Middle frontal gyrus (tissue), 1 donor: ENCODE data around the gene SNX15.
"Not testable (repeated sequence)": the region's sequence is repeated elsewhere in the genome, so short reads cannot be mapped to it uniquely, and the experiment has no call there.

ENCODE experiments used
- DNase-seq: peaks from one replicate; pipeline ENCODE4 v3.0.0-alpha.2; 2015; ENCODE audit warnings: low spot score; ENCODE audit errors: extremely low spot score

Gene SNX15, protein sequence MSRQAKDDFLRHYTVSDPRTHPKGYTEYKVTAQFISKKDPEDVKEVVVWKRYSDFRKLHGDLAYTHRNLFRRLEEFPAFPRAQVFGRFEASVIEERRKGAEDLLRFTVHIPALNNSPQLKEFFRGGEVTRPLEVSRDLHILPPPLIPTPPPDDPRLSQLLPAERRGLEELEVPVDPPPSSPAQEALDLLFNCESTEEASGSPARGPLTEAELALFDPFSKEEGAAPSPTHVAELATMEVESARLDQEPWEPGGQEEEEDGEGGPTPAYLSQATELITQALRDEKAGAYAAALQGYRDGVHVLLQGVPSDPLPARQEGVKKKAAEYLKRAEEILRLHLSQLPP

DNA sequence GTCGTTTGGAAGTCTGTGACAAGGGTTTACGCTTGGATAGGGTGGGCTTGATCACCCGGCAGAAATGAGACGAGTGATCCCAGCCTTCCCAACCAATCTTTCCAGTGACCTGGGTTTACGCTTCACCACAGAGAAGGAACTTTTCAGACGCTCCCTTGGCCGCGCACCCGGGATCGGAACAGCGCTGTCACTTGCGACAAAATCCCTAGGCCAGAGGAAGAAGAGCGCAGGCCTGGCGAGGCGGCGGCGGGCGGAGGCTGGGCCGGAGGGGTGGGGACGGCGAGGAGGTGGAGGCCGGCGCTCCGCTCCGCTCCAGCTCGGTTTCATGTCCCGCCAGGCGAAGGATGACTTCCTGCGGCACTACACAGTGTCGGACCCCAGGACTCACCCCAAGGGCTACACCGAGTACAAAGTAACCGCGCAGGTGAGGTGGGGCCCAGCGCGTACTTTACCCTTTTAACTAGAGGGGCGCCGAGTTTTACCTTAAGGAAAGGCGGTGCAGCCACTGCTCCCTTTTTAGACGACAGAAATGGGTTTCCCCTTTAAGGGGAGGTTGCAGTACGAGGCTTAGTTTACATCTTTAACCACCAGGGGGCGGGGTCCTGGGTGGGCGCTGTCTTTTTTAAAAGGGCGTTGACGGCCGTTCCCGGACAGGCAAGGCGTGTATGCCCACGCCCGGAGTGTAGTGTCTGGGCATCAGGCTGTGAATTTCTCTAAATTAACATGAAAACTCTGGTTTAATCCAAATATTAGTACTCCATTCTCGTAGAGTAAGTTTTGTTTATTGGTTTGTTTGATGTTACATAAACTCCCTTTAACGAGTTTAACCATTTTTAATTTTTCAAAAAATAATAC lies at the start of gene SNX15:
Gene SNX15 (plus strand): TSS at position 227 of the 855 bp plus-strand sequence. CDS start 99 bp downstream, at position 326.
- peak; percentile 91 for DNase-seq

DNA sequence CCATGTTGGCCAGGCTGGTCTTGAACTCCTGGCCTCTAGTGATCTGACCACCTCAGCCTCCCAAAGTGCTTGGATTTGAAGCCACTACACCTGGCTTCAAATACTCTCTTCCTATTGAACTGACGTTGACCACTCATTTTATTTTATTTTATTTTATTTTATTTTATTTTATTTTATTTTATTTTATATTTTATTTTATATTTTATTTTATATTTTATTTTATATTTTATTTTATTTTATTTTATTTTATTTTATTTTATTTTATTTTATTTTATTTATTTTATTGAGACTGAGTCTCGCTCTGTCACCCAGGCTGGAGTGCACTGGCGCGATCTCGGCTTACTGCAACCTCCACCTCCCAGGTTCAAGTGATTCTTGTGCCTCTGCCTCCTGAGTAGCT lies 43.9 kb upstream of the SNX15 start:
- DNase-seq, result not testable (repeated sequence)

DNA sequence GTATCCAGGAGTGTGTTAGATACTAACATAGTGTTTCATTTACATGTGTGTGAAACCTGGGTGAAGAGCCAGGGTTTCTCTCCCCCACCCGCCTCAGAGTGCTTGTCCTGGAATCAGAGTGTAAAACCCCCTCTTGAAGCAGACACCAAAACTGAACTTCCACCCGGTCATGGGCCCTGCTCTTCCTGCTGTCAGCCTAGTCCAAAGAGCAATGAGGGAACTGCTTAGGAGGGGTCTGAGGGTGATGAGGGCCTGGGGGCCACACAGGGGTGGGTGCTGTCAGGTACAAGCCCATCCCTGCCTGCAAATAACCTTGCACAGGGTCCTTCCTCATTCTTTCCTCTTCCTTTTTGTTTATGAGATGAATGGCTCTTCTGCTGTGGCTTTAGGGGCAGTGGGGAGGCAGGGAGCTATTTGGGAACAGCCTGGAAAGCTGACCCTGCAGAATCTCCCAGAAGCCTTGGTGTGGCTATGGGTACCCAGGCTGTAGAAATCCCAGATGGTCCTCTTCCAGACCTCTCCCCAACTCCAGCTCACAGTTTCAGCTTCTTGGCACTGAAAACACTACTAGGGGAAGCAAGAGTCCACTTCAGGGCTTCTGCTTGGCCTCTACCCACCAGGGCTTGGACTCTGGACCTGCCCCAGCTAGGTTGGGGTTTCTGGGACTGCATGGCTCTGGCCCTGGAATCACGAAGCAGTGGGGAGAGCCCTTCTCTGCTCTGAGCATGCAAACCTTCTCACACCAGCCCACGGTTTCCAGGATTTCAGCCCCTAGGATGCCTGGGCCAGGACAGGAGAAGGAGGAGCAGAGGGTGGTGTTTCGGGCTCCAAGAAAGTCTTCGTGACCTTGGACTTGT lies 39.0 kb upstream of the SNX15 start:
- no peak for DNase-seq

DNA sequence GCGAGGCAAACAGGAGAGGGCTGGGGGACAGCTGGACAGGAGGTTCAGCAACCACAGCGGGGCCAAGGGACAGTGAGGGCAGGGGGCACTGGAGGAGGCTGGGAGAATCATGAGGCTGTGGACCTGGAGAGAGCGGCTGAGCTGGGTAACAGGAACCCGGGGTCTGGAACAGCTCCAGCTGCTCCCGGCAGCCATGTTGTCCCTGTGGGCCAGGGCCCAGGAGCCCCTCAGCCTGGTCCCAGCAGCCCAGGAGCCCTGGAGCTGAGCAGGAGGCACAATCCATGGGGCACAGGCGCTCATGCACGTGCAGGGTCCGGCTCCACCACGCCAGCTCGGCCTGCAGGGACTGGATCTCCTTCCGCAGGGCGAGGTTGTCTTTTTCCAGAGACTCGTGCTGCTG lies 37.8 kb upstream of the SNX15 start:
- no peak for DNase-seq

DNA sequence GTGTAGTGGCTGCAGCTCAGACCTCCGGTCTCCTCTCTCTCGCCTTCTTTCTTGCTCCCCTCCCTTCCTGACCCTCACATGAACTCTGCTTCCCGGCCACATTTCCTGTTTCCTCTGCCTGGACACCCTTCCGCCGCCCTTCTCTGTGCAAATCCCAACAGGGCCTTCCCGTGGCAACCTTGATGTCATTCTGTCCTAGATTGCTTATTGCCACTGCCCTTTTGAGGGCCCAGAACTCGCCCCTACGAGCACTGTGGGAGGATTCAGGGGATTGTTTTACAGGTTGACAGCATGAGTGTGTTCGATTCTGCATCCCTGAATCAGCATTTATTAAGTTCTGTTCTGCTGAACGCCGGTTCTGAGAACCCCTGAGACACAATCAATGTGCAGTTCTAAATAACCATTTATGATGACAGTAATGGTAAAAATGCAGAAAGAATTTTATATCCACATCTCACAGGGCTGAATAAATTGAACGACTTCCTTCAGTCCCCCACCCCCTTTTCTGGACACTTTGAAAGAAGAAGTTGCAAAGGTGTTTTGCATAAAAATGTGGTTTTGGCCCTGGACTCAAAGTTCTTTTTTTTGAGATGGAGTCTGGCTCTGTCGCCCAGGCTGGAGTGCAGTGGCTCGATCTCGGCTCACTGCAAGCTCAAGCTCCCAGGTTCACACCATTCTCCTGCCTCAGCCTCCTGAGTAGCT lies 36.9 kb upstream of the SNX15 start:
- no peak for DNase-seq

DNA sequence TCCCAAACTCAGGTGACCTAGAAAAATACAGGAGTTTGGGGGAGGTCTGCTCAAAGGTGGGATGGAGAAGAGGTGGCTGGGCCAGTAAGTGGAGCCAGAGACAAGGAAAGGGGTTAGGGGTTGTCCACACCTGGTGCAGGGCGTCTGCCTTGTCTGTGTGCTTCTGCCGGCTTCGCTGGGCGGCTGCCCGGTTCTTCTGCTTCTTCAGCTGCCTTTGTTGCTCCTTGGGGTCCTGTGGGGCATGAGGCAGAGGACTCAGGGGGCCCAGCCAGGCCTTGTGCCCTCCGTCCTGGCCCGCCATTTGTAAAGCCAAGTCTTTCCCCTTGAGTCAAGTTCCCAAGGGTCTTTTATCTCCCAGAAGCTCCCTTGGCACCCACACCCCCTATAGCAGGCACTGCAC lies 32.9 kb upstream of the SNX15 start:
- no peak for DNase-seq

DNA sequence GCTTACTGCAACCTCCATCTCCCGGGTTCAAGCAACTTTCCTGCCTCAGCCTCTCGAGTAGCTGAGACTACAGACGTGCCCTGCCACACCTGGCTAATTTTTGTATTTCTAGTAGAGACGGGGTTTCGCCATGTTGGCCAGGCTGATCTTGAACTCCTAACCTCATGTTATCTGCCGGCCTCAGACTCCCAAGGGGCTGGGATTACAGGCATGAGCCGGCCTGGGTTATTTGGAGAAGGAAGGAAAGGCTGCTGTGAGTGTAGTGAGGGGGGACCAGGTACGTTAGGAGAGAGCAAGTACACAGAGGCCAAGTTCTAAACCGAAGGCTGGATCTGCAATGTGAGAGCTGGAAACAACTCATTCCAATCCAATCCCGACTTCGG lies 30.9 kb upstream of the SNX15 start:
- no peak for DNase-seq

DNA sequence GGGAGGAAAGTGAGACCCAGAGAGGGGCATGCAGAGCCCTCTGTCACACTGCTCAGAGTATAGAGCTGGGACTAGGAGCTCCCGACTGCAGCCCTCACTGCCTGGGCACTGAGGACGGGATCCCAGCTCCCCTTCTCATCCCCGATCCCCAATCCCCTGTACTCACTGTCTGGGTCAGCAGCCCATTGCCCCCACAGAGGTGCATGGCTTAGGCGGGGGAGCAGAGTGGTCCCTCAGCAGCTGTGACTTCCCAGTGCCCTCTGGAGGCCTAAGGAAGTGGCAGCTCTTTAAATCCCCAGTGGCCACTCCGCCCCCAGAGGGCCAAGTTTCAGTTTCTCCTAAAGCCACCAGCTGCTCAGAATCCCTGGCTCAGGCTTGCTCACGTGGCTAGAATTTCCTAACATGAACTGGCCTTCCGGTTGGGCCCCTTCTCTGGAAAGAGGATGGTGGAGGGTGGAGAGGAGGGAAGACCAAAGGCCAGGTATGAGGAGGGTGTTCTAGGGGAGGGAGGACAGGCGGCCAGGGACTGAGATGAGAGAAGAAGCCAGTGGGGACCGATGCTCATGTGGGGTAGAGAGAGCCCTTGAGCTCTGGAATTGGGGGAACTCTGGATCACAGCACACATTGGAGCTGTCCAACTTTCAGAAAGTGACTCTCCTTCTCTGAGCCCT lies 30.4 kb upstream of the SNX15 start, which contains the start of gene BATF2:
Gene BATF2 (minus strand): TSS at position 262 of the 671 bp plus-strand sequence. CDS start 57 bp downstream, at position 205.
- DNase-seq, result no peak

DNA sequence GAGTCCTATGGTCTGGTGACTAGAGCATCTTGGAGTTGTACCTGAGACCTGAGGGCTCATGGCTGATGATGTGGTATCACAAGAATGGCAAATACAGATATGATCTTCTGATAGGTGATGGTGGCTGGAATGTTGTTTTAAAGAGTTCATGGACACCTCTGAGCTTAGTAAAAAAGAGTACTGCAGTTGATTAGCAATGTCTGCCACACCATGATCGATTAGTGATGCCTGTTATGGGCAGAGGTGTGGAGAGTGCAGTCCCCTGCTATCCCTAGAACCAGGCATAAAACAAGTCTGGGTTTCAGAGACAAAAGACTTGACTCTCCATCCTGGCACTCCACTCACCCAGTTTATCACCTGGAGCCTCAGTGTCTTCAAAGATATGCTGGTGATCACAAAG lies 29.1 kb upstream of the SNX15 start:
- DNase-seq, result no peak

DNA sequence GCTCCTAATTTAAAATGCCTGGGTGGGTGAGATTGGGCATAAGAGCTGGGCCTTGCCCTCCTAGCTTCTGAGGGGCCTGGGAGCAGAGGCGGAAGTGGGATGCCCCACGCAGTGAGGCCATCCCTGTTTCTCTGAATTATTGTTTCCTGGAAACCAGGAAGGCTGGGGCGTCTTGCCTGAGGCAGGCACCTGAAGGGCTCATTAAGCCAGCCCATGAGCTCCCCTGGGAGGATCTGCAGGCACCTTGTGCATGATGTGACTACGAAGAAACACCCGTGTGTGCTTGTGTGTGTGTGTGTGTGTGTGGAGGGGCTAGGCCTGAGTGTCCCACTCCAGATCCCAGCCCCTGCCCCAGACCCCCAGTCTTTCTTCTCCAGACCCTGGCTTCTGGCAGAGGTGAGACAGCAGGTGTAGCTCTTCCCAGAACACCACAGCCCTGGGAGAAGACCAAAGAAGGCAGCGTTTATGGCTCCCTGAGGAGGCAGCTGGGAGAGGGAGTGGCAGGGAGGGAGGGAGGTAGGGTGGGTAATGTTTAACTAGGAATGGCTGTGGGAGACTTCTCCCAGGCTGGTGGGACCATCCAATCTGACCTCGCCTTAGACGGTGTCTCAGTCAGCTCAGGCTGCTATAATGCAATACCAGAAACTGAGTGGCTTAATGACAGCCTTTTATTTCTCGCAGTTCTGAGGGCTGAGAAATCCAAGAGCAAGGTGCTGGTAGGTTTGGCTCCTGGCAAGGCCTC lies 28.4 kb upstream of the SNX15 start:
- DNase-seq, result no peak

DNA sequence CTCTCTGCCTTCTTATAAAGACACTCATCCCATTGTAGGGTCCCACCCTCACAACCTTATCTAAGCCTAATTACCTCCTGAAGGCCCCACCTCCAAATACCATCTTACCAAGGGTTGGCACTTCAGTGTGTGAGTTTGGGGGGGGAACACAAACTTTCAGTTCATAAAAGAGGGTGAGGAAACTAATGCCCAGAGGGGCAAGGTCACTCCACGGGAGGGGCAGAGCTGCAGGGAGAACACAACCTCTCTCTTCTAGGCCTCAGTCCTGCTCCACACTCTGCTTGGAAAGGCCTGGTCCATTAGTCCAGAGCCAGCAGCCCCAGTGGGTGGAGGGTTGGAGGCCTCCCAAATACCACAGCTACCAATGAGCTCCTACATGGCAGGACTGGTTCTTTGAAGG lies 27.8 kb upstream of the SNX15 start:
- DNase-seq, result no peak

DNA sequence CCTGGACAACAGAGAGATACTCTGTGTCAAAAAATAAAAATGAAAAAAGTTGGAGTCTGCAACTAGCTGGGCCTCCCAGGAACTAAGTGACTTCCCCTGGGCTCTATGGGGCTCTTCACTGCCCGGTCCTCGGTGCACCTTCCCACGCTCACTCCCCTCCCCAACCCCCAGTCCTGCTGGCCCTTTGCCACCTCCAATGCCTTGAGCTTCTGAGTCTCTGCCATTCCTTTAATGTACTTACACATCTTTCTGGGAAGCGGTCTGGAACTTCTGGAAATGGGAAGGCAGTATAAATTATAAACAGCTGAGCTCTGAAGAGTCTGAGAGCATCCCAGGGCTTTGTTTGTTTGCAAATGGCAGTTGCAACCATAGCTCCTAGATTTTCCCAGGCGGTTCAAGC lies 24.5 kb upstream of the SNX15 start:
- DNase-seq, result no peak

DNA sequence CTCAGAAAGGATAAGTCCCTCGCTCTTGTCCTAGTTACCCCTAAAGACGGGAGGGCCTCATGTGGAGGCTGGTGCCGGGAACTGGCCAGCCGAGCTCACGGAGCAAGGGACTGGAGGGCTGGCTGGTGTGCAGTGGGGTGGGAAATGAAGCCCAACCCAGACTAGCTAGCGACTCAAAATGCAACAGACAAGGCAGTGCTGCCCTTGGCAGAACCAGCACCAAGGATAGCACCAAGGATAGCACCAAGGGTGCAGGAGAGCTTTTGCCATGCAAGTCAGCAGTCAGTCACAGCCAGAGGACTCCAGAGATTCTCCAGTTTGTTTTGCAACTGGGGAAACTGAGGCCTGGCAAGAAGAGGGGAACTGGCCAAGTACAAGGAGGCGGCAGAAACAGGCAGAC lies 24.0 kb upstream of the SNX15 start:
- no peak for DNase-seq

DNA sequence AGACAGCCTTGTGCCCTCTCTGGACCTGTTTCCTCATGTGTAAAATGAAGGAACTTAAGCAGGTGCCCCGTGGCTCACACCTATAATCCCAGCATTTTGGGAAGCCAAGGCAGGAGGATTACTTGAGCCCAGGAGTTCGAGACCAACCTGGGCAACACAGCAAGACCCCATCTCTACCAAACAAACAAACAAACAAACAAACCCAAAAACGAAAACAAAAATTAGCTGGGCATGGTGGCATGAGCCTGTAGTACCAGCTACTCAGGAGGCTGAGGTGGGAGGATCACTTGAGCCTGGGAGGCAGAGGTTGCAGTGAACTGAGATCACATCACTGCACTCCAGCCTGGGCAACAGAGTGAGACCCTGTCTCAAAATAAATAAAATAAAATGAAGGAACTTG lies 23.3 kb upstream of the SNX15 start:
- not testable (repeated sequence) for DNase-seq

DNA sequence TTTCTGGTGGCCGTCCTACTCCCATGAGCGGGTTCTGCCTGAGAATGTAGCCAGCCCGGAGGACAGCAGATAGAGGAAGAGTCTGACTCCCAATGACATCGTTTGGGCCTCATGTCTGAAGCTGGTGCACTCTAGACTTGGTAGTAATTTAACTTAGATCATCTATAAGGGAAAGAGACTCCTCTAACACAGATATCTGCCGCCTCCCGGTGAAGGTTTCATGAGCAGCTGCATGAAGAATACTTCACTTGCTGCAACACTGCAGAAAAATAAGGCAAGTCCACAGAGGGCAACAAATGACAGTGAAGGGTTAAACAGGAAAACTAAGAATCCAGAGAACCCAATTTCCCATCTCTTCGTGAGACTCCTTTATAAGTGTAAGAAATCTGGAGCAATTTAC lies 19.2 kb upstream of the SNX15 start:
- DNase-seq, result no peak

DNA sequence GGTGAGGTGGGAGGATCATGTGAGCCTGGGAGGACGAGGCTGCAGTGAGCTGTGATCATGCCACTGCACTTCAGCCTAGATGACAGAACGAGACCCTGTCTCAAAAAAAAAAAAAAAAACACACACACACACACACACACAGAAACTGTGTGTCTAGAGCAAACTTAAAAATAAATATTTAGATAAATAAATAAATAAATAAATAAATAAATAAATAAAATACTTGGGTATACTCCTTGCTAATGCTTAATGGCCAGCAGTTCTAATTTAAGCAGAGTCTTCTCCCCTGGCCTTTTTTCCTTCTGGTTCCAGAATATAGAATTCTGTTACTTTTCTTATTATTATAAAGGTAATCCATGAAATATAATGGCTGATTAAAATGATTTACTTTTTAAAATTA lies 18.4 kb upstream of the SNX15 start:
- no peak for DNase-seq

DNA sequence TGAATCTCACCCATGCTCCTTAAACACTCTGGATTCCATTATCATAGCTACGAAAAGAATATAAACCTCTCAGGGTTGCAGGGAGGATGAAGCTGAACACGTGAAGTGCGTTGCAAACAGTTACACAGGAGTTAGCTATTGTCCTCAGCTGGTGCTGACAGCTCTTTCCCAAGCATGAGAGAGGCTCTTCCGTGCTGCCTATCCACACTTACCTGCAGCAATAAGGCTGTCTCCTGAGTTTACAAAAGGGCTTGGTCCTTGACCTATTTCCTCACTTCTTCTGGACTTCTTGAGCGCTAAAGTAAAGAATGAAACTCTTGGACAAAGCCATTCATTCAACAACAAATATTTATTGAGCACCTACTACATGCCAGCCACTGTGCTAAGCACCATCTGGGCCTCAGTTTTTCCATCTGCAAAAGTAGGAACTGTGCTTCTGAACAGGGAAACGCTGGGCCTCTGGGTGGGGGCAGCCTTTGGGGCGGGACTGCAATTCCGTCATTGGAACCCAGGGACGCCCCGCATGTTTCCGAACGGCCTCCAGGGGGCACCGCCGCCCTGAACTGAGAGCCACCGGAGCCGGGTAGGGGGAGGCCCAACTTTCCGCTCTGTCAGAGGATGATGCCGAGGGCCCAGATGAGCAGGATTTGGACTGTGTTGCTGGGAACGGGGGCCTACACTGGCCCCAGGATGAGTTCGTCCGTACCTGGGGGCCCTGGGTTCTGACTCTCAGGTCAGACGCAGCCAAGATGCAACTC lies 13.9 kb upstream of the SNX15 start:
- DNase-seq, result peak; percentile 81

DNA sequence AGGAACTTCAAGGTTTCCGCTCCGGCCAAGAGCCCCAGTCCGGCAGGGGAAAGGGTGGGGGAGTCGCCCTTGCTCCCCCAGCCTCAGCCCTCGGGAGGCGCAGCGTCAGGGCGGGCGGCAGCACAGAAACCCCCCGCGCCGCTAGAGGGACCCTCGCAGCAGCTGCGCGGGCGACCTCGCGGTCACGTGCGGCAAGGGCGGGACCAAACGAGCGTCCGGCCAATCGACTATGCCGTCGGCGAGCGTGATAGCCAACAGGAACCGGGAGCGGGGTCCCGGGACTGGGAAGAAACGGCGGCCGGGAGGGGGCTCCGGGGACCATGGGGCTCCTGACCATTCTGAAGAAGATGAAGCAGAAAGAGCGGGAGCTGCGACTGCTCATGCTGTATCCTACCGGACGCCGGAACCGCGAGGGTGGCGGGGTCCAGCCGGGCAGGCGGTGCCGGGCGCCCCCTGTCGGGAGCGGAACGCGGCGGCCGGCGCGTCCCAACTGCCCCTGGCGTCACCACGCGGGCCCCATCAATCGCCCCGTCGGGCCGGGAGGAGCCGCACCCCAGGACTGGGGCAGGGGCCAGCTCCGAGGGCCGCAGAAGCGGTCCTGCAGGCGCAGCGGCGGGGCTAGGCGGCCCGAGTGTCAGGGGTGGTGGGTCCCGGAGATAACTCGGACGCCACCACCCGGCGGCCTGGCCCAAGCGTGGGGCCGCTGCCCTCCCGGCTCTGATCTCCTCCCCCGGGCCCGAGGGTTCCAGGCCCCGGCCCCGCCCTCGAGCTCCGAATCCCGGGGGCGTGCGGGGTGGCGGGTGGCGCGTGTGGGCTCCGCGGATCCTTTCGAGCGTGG lies 13.1 kb upstream of the SNX15 start, which contains the start of gene ARL2:
Gene ARL2 (plus strand): TSS at position 273 of the 838 bp plus-strand sequence. CDS start 48 bp downstream, at position 321.
- peak; percentile 92 for DNase-seq
